ENCODE data around the gene PHOSPHO1.

The PHOSPHO1 gene

GRCh38 chr17:49260817-49261291 is 30.3 kb upstream of the PHOSPHO1 start (continued):
- TF ChIP-seq KLF9 (tag by site-specific recombination; IDR thresholded peaks at IDR 0.05; ENCODE audit: low read depth) (no peak), ZFHX2 (tag by site-specific recombination; conservative IDR thresholded peaks at IDR 0.05) (peak; percentile 51), ZNF366 (tag by site-specific recombination; conservative IDR thresholded peaks at IDR 0.05) (no peak), ZBTB20 (tag by site-specific recombination; IDR thresholded peaks at IDR 0.05) (peak; percentile 26), ZNF585B (tag by site-specific recombination; IDR thresholded peaks at IDR 0.05) (peak; percentile 96), AEBP2 (tag by site-specific recombination; IDR thresholded peaks at IDR 0.05; ENCODE audit: borderline replicate concordance) (no peak), ZNF501 (tag by site-specific recombination; IDR thresholded peaks at IDR 0.05) (peak; percentile 29; the same call in 1 of the 2 replicates), ZBTB17 (tag by site-specific recombination; IDR thresholded peaks at IDR 0.05) (peak; percentile 97), YY2 (tag by site-specific recombination; IDR thresholded peaks at IDR 0.05) (0 out of 2 replicates have a peak, but pooled peaks have one; percentile 47), ZNF202 (tag by site-specific recombination; IDR thresholded peaks at IDR 0.05; ENCODE audit: borderline replicate concordance) (no peak), ZSCAN4 (tag by site-specific recombination; IDR thresholded peaks at IDR 0.05) (peak; percentile 81), ZNF704 (tag by site-specific recombination; IDR thresholded peaks at IDR 0.05) (no peak), SP7 (tag by site-specific recombination; IDR thresholded peaks at IDR 0.05) (0 out of 2 replicates have a peak, but pooled peaks have one; percentile 29)

GRCh38 chr17:49260011-49260816 is 29.6 kb upstream of the PHOSPHO1 start:
- H3K9me3 ChIP-seq (ENCODE audit: control insufficient read depth, insufficient read depth, low read depth, low read length) = no peaks in the 10 kb centered on the region
- peak overlapping the region; percentile 63; the same call in 1 of the 2 replicates for H3K27ac ChIP-seq (ENCODE audit: extremely low read depth, low read depth, low read length)
- ChIA-PET CTCF (interaction anchor here (0.6 to 1.7 kb wide), 7 partner anchors 12 to 245 kb away, joined by 3 to 7 read pairs (median 4); no protein-coding TSS in a partner anchor), POLR2A (interaction anchor here (1.0 to 1.7 kb wide), 4 partner anchors 30 to 159 kb away, joined by 3 to 5 read pairs (median 4); partner anchors contain the start of gene PHOSPHO1)
- H3K4me3 ChIP-seq (ENCODE audit: low read depth, low read length) = peak overlapping the region; percentile 44
- H3K36me3 ChIP-seq (ENCODE audit: control insufficient read depth in 2 of 2, insufficient read depth in 1 of 2, low read length in 2 of 2) = no peaks in the 10 kb centered on the region
- H3K4me1 ChIP-seq (ENCODE audit: control insufficient read depth, insufficient read depth, low read length) = peaks cover 4% of the 10 kb centered on the region; the same call in 1 of the 2 replicates
- peak; percentile 63; the same call in 1 of the 2 replicates for TF ChIP-seq ZNF777 (tag by site-specific recombination; IDR thresholded peaks at IDR 0.05; ENCODE audit: borderline replicate concordance)
- TF ChIP-seq ZNF658 (tag by site-specific recombination; IDR thresholded peaks at IDR 0.05) = no peak
- TF ChIP-seq SP2 (tag by site-specific recombination; IDR thresholded peaks at IDR 0.05) = peak; percentile 36
- TF ChIP-seq ZNF175 (tag by site-specific recombination; IDR thresholded peaks at IDR 0.05) = no peak
- TF ChIP-seq KLF1 (tag by site-specific recombination; IDR thresholded peaks at IDR 0.05) = no peak
- peak; percentile 14; the same call in 1 of the 2 replicates for TF ChIP-seq SP7 (tag by site-specific recombination; IDR thresholded peaks at IDR 0.05)
- TF ChIP-seq YY2 (tag by site-specific recombination; IDR thresholded peaks at IDR 0.05) = no peak
- no peak for TF ChIP-seq ZFP3 (tag by site-specific recombination; IDR thresholded peaks at IDR 0.05; ENCODE audit: low read depth)
- TF ChIP-seq INSM2 (tag by site-specific recombination; IDR thresholded peaks at IDR 0.05) = peak; percentile 12; the same call in 1 of the 2 replicates
- TF ChIP-seq ZNF544 (tag by site-specific recombination; IDR thresholded peaks at IDR 0.05) = no peak
- 0 out of 2 replicates have a peak, but pooled peaks have one; percentile 37 for TF ChIP-seq PBX3 (CRISPR knock-in tag; IDR thresholded peaks at IDR 0.05)
- TF ChIP-seq ZNF626 (tag by site-specific recombination; IDR thresholded peaks at IDR 0.05) = no peak
- no peak for TF ChIP-seq ZNF19 (tag by site-specific recombination; IDR thresholded peaks at IDR 0.05; ENCODE audit: low read depth)
- TF ChIP-seq IKZF3 (tag by site-specific recombination; IDR thresholded peaks at IDR 0.05) = no peak
- peak; percentile 89 for TF ChIP-seq ZBTB8A (tag by site-specific recombination; IDR thresholded peaks at IDR 0.05)
- TF ChIP-seq ZNF341 (tag by site-specific recombination; IDR thresholded peaks at IDR 0.05; ENCODE audit: low read depth) = peak; percentile 92
- no peak for TF ChIP-seq ZBTB6 (tag by site-specific recombination; IDR thresholded peaks at IDR 0.05)

Data from HEK293 (cell line).